Rectal smooth muscle tissue (tissue), 1 donor: Measurements from ENCODE around the gene HES1.

ENCODE experiments used
- H3K27ac ChIP-seq: one replicate; pipeline ENCODE4 v1.7.0; 2013; ENCODE audit warnings: low read depth, low read length, inconsistent platforms
- H3K27me3 ChIP-seq: one replicate; pipeline ENCODE4 v1.7.0; 2013; ENCODE audit warnings: low read length; ENCODE audit not compliant: control insufficient read depth, insufficient read depth
- H3K36me3 ChIP-seq: one replicate; pipeline ENCODE4 v1.7.0; 2013; ENCODE audit warnings: low read length; ENCODE audit not compliant: control insufficient read depth, insufficient read depth
- H3K4me1 ChIP-seq: one replicate; pipeline ENCODE4 v1.7.0; 2013; ENCODE audit warnings: low read length; ENCODE audit not compliant: control insufficient read depth, insufficient read depth
- H3K4me3 ChIP-seq: one replicate; pipeline ENCODE4 v1.7.0; 2013; ENCODE audit warnings: low read length
- H3K9ac ChIP-seq: one replicate; pipeline ENCODE4 v1.7.0; 2013; ENCODE audit warnings: low read length

HES1 gene

DNA sequence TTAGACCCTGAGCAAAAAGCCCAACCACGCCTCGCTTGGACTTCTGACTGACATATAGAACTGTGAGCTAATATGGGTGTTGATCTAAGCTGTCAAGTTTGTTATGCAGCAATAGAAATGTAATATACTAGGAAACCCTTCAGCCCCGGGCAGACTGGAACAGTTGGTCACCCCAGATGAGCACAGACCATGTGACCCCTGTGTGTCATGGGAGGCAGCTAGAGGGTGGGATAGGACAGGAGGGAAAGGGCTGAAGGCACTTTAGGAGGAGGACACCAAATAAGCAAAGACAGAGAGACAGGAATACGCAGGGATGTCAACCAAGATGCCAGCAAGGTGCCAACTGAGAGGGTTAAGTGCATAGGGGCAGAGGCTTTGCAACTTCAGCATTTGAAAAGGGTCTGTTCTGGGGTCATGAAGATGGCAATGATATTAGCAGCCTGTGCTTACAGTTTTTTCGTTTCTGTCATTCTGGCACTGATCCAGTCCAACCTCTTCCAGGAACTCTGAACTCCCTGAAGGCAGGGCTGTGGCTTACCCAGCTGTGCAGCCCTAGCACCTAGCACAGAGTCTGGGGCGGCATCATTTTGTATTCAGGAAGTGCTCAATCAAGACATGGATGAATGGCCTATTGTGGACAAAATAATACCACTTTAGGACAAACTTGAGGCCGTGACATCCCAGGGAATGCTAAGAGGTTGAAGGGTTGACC lies 51.4 kb downstream of the HES1 start:
- H3K9ac ChIP-seq, result no peak overlapping the region
- H3K36me3 ChIP-seq, result no peaks in the 10 kb centered on the region
- no peaks in the 10 kb centered on the region for H3K27me3 ChIP-seq
- no peak overlapping the region for H3K4me3 ChIP-seq
- no peak overlapping the region for H3K27ac ChIP-seq
- no peaks in the 10 kb centered on the region for H3K4me1 ChIP-seq
